Measurements from ENCODE around the gene PRKCE. TPM values are rescaled to one million over a fixed set of nuclear protein-coding genes. Genes with fewer than 3 reads are reported as not detected.

Gene PRKCE
- total RNA-seq, 2 donors from 2014 or later: 10.4 to 13.8 TPM

GRCh38 chr2:45625824-45626223 lies 25.7 kb upstream of the PRKCE start:
- peak in 1 of 2 donors; percentile 47 for ATAC-seq
- no peaks in the 10 kb centered on the region for H3K9me3 Mint-ChIP-seq
- no peak overlapping the region for H3K27ac Mint-ChIP-seq
- H3K36me3 Mint-ChIP-seq: peaks cover 0 to 4% of the 10 kb centered on the region in 2 donors
- DNase-seq (ENCODE audit: low spot score in 2 of 2): no peak

- DNase-seq (ENCODE audit: low spot score in 2 of 2): no peak
- Mint-ChIP-seq H3K9me3 (no peaks in the 10 kb centered on the region), H3K27ac (no peak overlapping the region), H3K36me3 (no peaks in the 10 kb centered on the region)
- no peak for ATAC-seq
Measured at GRCh38 chr2:45626387-45627221, 24.9 kb upstream of the PRKCE start.

DNA sequence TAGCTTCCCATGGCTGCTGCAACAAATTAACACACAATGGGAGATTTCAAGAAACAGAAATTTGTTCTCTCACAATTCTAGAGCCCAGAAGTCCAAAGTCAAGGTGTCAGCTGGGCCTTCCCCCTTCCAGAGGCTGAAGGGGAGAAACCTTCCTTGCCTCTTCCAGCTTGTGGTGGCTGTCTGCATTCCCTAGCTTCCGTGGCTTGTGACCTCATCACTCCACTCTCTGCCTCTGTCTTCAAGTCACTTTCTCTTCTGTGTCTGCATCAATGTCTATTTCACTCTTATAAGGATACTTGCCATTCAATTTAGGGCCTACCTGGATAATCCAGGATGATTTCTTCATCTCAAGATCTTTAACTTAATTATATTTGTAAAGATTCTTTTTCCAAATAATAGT lies 23.6 kb upstream of the PRKCE start:
- H3K9me3 Mint-ChIP-seq: no peaks in the 10 kb centered on the region
- H3K36me3 Mint-ChIP-seq: no peaks in the 10 kb centered on the region
- DNase-seq (ENCODE audit: low spot score in 2 of 2): no peak
- H3K27ac Mint-ChIP-seq: no peak overlapping the region
- ATAC-seq: no peak

DNA sequence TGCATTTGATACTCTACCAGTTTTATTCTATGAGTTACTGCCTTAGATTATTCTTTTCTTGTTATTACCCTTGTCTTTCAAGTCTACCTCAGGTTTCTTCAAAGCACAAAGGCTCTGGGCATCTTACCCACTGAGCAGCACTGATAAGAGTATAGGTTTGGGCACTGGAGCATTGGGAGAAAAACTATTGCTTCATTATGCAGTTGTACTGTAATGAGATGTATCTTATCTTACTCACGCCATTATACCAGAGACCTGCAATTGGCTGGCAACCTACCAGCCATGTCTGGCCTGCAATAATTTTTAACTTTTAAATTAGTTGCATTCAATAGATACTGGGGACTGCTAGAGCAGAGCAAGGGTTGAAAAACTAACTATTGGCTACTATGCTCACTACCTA lies 21.5 kb upstream of the PRKCE start:
- no peak for ATAC-seq
- no peaks in the 10 kb centered on the region for H3K9me3 Mint-ChIP-seq
- no peak for DNase-seq (ENCODE audit: low spot score in 2 of 2)
- no peak overlapping the region for H3K27ac Mint-ChIP-seq
- H3K36me3 Mint-ChIP-seq: no peaks in the 10 kb centered on the region

DNA sequence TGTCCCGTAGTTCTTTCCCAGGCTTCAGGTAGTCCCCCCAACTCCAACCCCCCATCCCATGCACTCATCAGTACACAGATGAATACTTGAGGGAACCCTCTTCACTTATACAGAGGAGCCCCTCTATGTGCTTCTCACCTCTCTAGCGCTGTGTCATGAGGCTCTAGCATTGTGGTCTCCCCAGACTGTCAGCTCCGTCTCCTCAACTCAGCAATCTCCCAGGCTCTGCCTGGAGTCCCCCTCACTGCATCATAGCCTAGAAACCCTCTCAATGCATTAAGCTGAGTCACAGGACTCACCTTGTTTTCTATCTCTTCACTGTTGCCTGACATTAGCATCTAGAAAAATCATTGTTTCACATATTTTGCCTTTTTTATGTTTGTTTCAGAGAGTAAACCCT lies 20.2 kb upstream of the PRKCE start:
- no peak for ATAC-seq
- H3K36me3 Mint-ChIP-seq: no peaks in the 10 kb centered on the region
- no peaks in the 10 kb centered on the region for H3K9me3 Mint-ChIP-seq
- no peak overlapping the region for H3K27ac Mint-ChIP-seq
- no peak for DNase-seq (ENCODE audit: low spot score in 2 of 2)

- DNase-seq (ENCODE audit: low spot score in 2 of 2) (no peak), ATAC-seq (no peak)
- no peaks in the 10 kb centered on the region for H3K9me3 Mint-ChIP-seq
- H3K27ac Mint-ChIP-seq: no peak overlapping the region
- H3K36me3 Mint-ChIP-seq: no peaks in the 10 kb centered on the region
Measured at GRCh38 chr2:45631955-45632354, 19.5 kb upstream of the PRKCE start.

GRCh38 chr2:45634223-45634622 lies 17.3 kb upstream of the PRKCE start:
- no peak overlapping the region for H3K27ac Mint-ChIP-seq
- H3K36me3 Mint-ChIP-seq: no peaks in the 10 kb centered on the region
- ATAC-seq: no peak
- no peaks in the 10 kb centered on the region for H3K9me3 Mint-ChIP-seq
- no peak for DNase-seq (ENCODE audit: low spot score in 2 of 2)

- ATAC-seq: no peak
- no peaks in the 10 kb centered on the region for H3K36me3 Mint-ChIP-seq
- no peaks in the 10 kb centered on the region for H3K9me3 Mint-ChIP-seq
- H3K27ac Mint-ChIP-seq: no peak overlapping the region
- DNase-seq (ENCODE audit: low spot score in 2 of 2): no peak
Measured at GRCh38 chr2:45636008-45636407, 15.5 kb upstream of the PRKCE start.

DNA sequence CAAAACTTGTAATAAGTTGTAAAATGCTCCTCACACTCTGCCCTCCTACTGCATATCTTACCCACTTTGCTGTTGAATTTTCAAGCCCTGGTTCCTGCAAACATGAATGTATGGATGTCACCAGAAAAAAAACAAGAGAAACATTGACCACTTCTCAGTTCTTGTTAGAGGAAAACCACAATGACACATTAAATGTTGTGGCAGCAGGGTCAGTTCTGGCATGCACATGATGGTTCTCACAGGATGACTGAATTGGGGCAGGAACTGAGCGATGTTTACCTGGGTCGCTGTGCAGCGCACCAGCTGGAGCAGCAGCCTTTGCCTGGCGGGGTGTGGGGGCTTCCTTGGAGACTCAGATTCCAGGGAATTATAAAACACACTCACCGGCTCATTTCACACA lies 14.0 kb upstream of the PRKCE start:
- Mint-ChIP-seq H3K9me3 (no peaks in the 10 kb centered on the region), H3K36me3 (no peaks in the 10 kb centered on the region), H3K27ac (no peak overlapping the region)
- DNase-seq (ENCODE audit: low spot score in 2 of 2) (no peak), ATAC-seq (peak; percentile 60 to 66)

GRCh38 chr2:45640576-45640975 lies 10.9 kb upstream of the PRKCE start:
- ATAC-seq (no peak), DNase-seq (ENCODE audit: low spot score in 2 of 2) (no peak)
- Mint-ChIP-seq H3K9me3 (no peaks in the 10 kb centered on the region), H3K36me3 (no peaks in the 10 kb centered on the region), H3K27ac (no peak overlapping the region)

GRCh38 chr2:45643095-45643494 lies 8.4 kb upstream of the PRKCE start:
- Mint-ChIP-seq H3K27ac (no peak overlapping the region), H3K36me3 (no peaks in the 10 kb centered on the region), H3K9me3 (no peaks in the 10 kb centered on the region)
- ATAC-seq: peak in 1 of 2 donors; percentile 23
- DNase-seq (ENCODE audit: low spot score in 2 of 2): no peak

GRCh38 chr2:45643543-45644542 lies 7.6 kb upstream of the PRKCE start:
- DNase-seq (ENCODE audit: low spot score in 2 of 2): peak; percentile 67 to 87
- Mint-ChIP-seq H3K9me3 (no peaks in the 10 kb centered on the region), H3K27ac (no peak overlapping the region)

DNA sequence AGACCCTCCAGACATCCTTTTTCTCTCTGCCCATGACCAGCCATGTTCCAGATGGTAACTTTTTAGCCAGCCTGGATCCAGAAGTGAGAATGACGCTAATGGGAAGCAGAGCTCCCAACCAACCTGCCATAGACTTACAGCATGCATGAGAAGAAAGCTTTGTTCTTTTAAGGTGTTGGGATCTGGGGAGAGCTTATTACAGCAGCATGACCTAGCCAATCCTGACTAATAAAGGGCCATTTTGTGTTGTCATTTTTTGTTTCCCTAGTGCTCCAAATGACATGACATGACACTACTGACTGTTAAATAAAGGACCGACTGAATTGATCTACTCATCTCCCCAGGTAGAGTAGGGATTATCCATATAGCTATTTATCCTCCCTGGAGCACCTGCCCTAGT lies 5.2 kb upstream of the PRKCE start:
- peaks cover 0 to 6% of the 10 kb centered on the region in 2 donors for H3K36me3 Mint-ChIP-seq
- DNase-seq (ENCODE audit: low spot score in 2 of 2): no peak
- no peak for ATAC-seq
- no peaks in the 10 kb centered on the region for H3K9me3 Mint-ChIP-seq
- no peak overlapping the region for H3K27ac Mint-ChIP-seq

More at GRCh38 chr2:45643543-45644542, 7.6 kb upstream of the PRKCE start:
- ATAC-seq: peak; percentile 98
- no peaks in the 10 kb centered on the region for H3K36me3 Mint-ChIP-seq

DNA sequence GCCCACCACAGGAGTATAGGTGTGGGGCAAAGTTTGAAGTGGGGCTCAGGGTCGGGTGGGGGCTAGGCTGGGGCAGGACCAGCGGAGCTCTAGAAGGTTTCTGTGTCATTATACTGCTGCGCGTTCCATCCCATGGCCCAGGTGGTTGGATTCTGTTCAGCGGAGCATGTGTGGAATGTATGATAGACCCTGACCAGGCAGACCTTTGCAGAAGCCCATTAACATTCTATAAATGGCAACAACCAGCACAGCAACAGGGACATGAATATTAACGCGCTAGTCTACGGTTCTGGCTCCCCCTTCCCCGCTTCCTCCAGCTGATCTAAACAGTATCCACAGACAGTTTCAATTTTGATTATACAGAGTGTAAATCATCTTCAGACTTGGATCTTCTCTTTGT lies 4.1 kb upstream of the PRKCE start:
- no peak overlapping the region for H3K27ac Mint-ChIP-seq
- peaks cover 3 to 13% of the 10 kb centered on the region in 2 donors for H3K36me3 Mint-ChIP-seq
- DNase-seq (ENCODE audit: low spot score in 2 of 2): no peak
- no peak for ATAC-seq
- no peaks in the 10 kb centered on the region for H3K9me3 Mint-ChIP-seq

- DNase-seq (ENCODE audit: low spot score in 2 of 2): no peak
- no peak for ATAC-seq
- Mint-ChIP-seq H3K36me3 (peaks cover 7 to 20% of the 10 kb centered on the region in 2 donors), H3K27ac (no peak overlapping the region), H3K9me3 (no peaks in the 10 kb centered on the region)
Measured at GRCh38 chr2:45647986-45648520, 3.4 kb upstream of the PRKCE start.

GRCh38 chr2:45648636-45649035 lies 2.8 kb upstream of the PRKCE start:
- no peak overlapping the region for H3K27ac Mint-ChIP-seq
- DNase-seq (ENCODE audit: low spot score in 2 of 2): no peak
- no peaks in the 10 kb centered on the region for H3K9me3 Mint-ChIP-seq
- ATAC-seq: no peak
- H3K36me3 Mint-ChIP-seq: peaks cover 7 to 20% of the 10 kb centered on the region in 2 donors

GRCh38 chr2:45649462-45649857 lies 2.0 kb upstream of the PRKCE start:
- no peak for ATAC-seq
- H3K27ac Mint-ChIP-seq: peak overlapping the region; percentile 60 to 93
- no peak for DNase-seq (ENCODE audit: low spot score in 2 of 2)
- peaks cover 7 to 20% of the 10 kb centered on the region in 2 donors for H3K36me3 Mint-ChIP-seq
- no peaks in the 10 kb centered on the region for H3K9me3 Mint-ChIP-seq
